Body of pancreas (tissue), 4 donors: Measurements from ENCODE around the gene NOTCH2.

Experiments
- POLR2A ChIP-seq, 3 donors: fragments of 450-650 bp; IDR thresholded peaks; one replicate each; pipeline ENCODE4 v1.6.1; 2016; ENCODE audit warnings: antibody characterized with exemption in 3 of 3, mild to moderate bottlenecking in 2 of 3
- TF ChIP-seq, protein P1 (sequence below), 7 experiments: fragments of 450-650 bp in 4 of 7; fragments of 200-600 bp in 3 of 7; sonication (generic) in 3 of 7; IDR thresholded peaks; one replicate each; pipeline ENCODE4 v1.5.1; 2016 to 2019; ENCODE audit warnings: antibody characterized with exemption in 7 of 7

DNA sequence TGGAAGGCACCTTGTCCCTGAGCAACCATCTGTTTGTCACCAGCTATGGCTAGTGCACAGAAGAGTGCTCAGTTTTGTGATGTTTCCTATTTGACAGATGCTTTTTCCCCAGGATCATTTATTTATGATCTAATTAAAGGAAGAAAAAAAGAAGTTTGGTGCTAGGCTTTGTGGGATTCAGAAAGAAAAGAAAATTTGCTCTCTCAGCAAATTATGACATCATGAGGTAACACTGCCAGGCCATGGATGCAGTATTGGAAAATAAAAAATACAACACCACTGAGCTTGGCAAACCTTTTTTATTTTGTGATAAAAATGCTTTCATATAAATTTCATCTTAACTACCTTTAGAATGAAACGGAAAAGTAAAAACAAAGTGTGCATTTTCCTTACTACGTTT, 157.7 kb downstream of the NOTCH2 start:
- TF ChIP-seq, protein P1, sequence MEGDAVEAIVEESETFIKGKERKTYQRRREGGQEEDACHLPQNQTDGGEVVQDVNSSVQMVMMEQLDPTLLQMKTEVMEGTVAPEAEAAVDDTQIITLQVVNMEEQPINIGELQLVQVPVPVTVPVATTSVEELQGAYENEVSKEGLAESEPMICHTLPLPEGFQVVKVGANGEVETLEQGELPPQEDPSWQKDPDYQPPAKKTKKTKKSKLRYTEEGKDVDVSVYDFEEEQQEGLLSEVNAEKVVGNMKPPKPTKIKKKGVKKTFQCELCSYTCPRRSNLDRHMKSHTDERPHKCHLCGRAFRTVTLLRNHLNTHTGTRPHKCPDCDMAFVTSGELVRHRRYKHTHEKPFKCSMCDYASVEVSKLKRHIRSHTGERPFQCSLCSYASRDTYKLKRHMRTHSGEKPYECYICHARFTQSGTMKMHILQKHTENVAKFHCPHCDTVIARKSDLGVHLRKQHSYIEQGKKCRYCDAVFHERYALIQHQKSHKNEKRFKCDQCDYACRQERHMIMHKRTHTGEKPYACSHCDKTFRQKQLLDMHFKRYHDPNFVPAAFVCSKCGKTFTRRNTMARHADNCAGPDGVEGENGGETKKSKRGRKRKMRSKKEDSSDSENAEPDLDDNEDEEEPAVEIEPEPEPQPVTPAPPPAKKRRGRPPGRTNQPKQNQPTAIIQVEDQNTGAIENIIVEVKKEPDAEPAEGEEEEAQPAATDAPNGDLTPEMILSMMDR (IDR thresholded peaks at IDR 0.05) = no peak
- TF ChIP-seq POLR2A (IDR thresholded peaks at IDR 0.05) = no peak
